Hematopoietic multipotent progenitor cell treated with erythropoietin and hydrocortisone succinate and interleukin-3 and kit ligand, for 4 days (in vitro differentiated cells): ENCODE data around the gene DCLRE1B.
A peak's percentile ranks its signal among the peaks of the same experiment; 100 is the strongest.
"Not testable (repeated sequence)": the region's sequence is repeated elsewhere in the genome, so short reads cannot be mapped to it uniquely, and the experiment has no call there.

Source experiments
- DNase-seq: peaks from one replicate; pipeline ENCODE4 v3.0.0-alpha.2; 2015

Gene DCLRE1B

GRCh38 chr1:113948151-113948550 is 43.0 kb downstream of the DCLRE1B start:
- DNase-seq: not testable (repeated sequence)

GRCh38 chr1:113949007-113949406 is 43.9 kb downstream of the DCLRE1B start:
- DNase-seq: peak; percentile 62

- DNase-seq: no peak
Observed at GRCh38 chr1:113950908-113951307, 45.8 kb downstream of the DCLRE1B start.

- DNase-seq: no peak
Observed at GRCh38 chr1:113951719-113952118, 46.6 kb downstream of the DCLRE1B start.

GRCh38 chr1:113957984-113958383 is 52.9 kb downstream of the DCLRE1B start:
- DNase-seq: no peak

- no peak for DNase-seq
Observed at GRCh38 chr1:113958691-113959090, 53.6 kb downstream of the DCLRE1B start.

GRCh38 chr1:113963281-113963906 is 58.3 kb downstream of the DCLRE1B start:
- peak; percentile 41 for DNase-seq
